GM12878 (cell line): ENCODE data around the gene SHC3. TPM values are rescaled to one million over a fixed set of nuclear protein-coding genes. Genes with fewer than 3 reads are reported as not detected.

Source experiments
- ATAC-seq: fragments of 200-7000 bp; cut with Tn5 transposase; 3 replicates; pipeline ENCODE4 v1.9.1; 2020; ENCODE audit warnings: mild to moderate bottlenecking, moderate library complexity
- BruUV-seq: library from RNA; stranded (reverse); fragments of 400-500 nt; replicated peaks from 2 replicates; lab custom pipeline; 2021; lab: Mats Ljungman, UMichigan
- CTCF ChIA-PET: fragments of 300-600 bp; sonication (Branson Sonifier 250); formaldehyde crosslinking; extraction: SDS; loops from one replicate; lab custom pipeline; 2021; ENCODE audit warnings: inconsistent platforms; lab: Yijun Ruan, JAX
- POLR2A ChIA-PET: fragments of 350-600 bp; formaldehyde crosslinking; extraction: SDS; loops from one replicate; lab custom pipeline; 2021; ENCODE audit warnings: inconsistent platforms; lab: Charles Lee
- RAD21 ChIA-PET: fragments of 300-600 bp; sonication (Branson Sonifier 250); formaldehyde crosslinking; loops from one replicate; lab custom pipeline; 2023; ENCODE audit warnings: antibody characterized with exemption; ENCODE audit not compliant: unreplicated experiment; lab: Charles Lee
- SMC1A ChIA-PET: fragments of 300-600 bp; sonication (Branson Sonifier 250); formaldehyde crosslinking; loops from one replicate; lab custom pipeline; 2023; ENCODE audit not compliant: unreplicated experiment, uncharacterized antibody; lab: Charles Lee
- DNase-seq: peaks from one replicate; pipeline ENCODE4 v3.0.0-alpha.2; 2011; ENCODE audit warnings: low read depth, low spot score
- FAIRE-seq: peaks from 3 replicates; lab custom pipeline; 2011; peaks lifted over from hg19 to GRCh38; lab: Jason Lieb, UNC
- H2AFZ ChIP-seq: 2 replicates; pipeline ENCODE4 v1.6.0; 2011; ENCODE audit warnings: low read depth, low read length, control low read depth; ENCODE audit not compliant: control insufficient read depth
- H3K27ac ChIP-seq: 2 replicates; pipeline ENCODE4 v1.5.1; 2011; ENCODE audit warnings: control low read depth; ENCODE audit not compliant: control insufficient read depth, insufficient read depth
- H3K27me3 ChIP-seq, 2 experiments: replicated peaks in 1 of 2; 2 replicates each; pipeline versions ENCODE4 v1.6.0 to v1.6.1; 2011; ENCODE audit warnings: low read length in 1 of 2; ENCODE audit not compliant: control insufficient read depth in 2 of 2, insufficient read depth in 2 of 2
- H3K36me3 ChIP-seq, 2 experiments: 2 replicates each; pipeline ENCODE4 v1.5.1; 2011; ENCODE audit warnings: low read length in 1 of 2; ENCODE audit not compliant: control insufficient read depth in 2 of 2, insufficient read depth in 2 of 2
- H3K4me1 ChIP-seq: 2 replicates; pipeline ENCODE4 v1.6.1; 2011; ENCODE audit warnings: mild to moderate bottlenecking, low read length, moderate library complexity, mixed read lengths; ENCODE audit not compliant: control insufficient read depth, insufficient read depth
- H3K4me2 ChIP-seq: 2 replicates; pipeline ENCODE4 v1.6.0; 2011; ENCODE audit warnings: control low read depth; ENCODE audit not compliant: control insufficient read depth, insufficient read depth
- H3K4me3 ChIP-seq: fragments of 200-600 bp; sonication (generic); 2 replicates; pipeline ENCODE4 v1.5.1; 2016
- H3K79me2 ChIP-seq: 2 replicates; pipeline ENCODE4 v1.6.0; 2011; ENCODE audit warnings: low read length; ENCODE audit not compliant: control insufficient read depth, insufficient read depth
- H3K9ac ChIP-seq: 2 replicates; pipeline ENCODE4 v1.8.0; 2011; ENCODE audit warnings: low read length, control low read depth, mixed read lengths; ENCODE audit not compliant: control insufficient read depth, insufficient read depth
- H3K9me3 ChIP-seq: replicated peaks from 3 replicates; pipeline ENCODE4 v1.5.1; 2011; ENCODE audit warnings: mild to moderate bottlenecking, low read length; ENCODE audit not compliant: control insufficient read depth, insufficient read depth
- H4K20me1 ChIP-seq: 2 replicates; pipeline ENCODE4 v1.6.0; 2011; ENCODE audit not compliant: control insufficient read depth, insufficient read depth
- BRCA1 ChIP-seq: IDR thresholded peaks from 2 replicates; pipeline ENCODE4 v1.6.1; 2011; ENCODE audit warnings: low read depth, low read length, improper control_type of control experiment
- CHD4 ChIP-seq: fragments of 200-600 bp; sonication (generic); IDR thresholded peaks from 2 replicates; pipeline ENCODE4 v1.6.1; 2016; ENCODE audit warnings: mild to moderate bottlenecking
- DPF2 ChIP-seq: fragments of 450-650 bp; IDR thresholded peaks from 2 replicates; pipeline ENCODE4 v1.6.1; 2017; ENCODE audit warnings: mild to moderate bottlenecking
- HDAC2 ChIP-seq: fragments of 200-600 bp; sonication (generic); IDR thresholded peaks from 2 replicates; pipeline ENCODE4 v1.6.1; 2017
- HDGF ChIP-seq: fragments of 450-650 bp; IDR thresholded peaks from 2 replicates; pipeline ENCODE4 v1.6.1; 2016; ENCODE audit warnings: antibody characterized with exemption
- IKZF1 ChIP-seq: fragments of 450-650 bp; conservative IDR thresholded peaks from 2 replicates; pipeline ENCODE4 v1.6.1; 2017; ENCODE audit warnings: antibody characterized with exemption, mild to moderate bottlenecking
- MTA2 ChIP-seq: fragments of 450-650 bp; IDR thresholded peaks from 2 replicates; pipeline ENCODE4 v1.6.1; 2016; ENCODE audit warnings: low read depth, mild to moderate bottlenecking, moderate library complexity
- POLR2AphosphoS5 ChIP-seq: IDR thresholded peaks from 2 replicates; pipeline ENCODE4 v1.6.1; 2011; ENCODE audit warnings: mild to moderate bottlenecking, low read length, inconsistent platforms
- SUZ12 ChIP-seq: fragments of 200-600 bp; sonication (generic); IDR thresholded peaks from one replicate; pipeline ENCODE4 v1.6.1; 2018; ENCODE audit warnings: antibody characterized with exemption, mild to moderate bottlenecking; ENCODE audit not compliant: unreplicated experiment
- ZNF24 ChIP-seq: fragments of 450-650 bp; IDR thresholded peaks from 2 replicates; pipeline ENCODE4 v1.6.1; 2017; ENCODE audit warnings: antibody characterized with exemption, mild to moderate bottlenecking
- ZNF274 ChIP-seq: IDR thresholded peaks from one replicate; pipeline ENCODE4 v1.8.0; 2011; ENCODE audit not compliant: insufficient read length, insufficient read depth
- WGBS: methylation state at CpG from one replicate; pipeline ENCODE4 v1.1.6; 2016; ENCODE audit warnings: low lambda C conversion rate; ENCODE audit not compliant: insufficient replicate concordance, insufficient coverage; ENCODE audit errors: missing lambda C conversion rate; 5-methylcytosine and 5-hydroxymethylcytosine counted together
- in situ Hi-C: fragments of 300-500 bp; cut with MboI; formaldehyde crosslinking; loops from 9 replicates; pipeline ENCODE4 v1.14.3; 2018; ENCODE audit warnings: mixed read lengths
- intact Hi-C: fragments of 100-400 bp; cut with micrococcal nuclease; formaldehyde crosslinking; loops from one replicate; pipeline ENCODE4 v1.14.2; 2022; ENCODE audit not compliant: unreplicated experiment
- polyA plus RNA-seq, 11 experiments: library from polyadenylated mRNA; depleted of rRNA in 4 of 11; unstranded in 6 of 11; stranded (reverse) in 5 of 11; fragments of >200 nt; fragmentation: Nextera tagmentation in 4 of 11; fragmentation: Illumina TruSeq in 1 of 11; extraction: Ambion mirVana in 4 of 11; extraction: Trizol in 1 of 11; gene quantifications; 1 replicate in 1 of 11; 2 replicates in 10 of 11; pipeline versions ENCODE4 v1.2.1 to v1.2.3, GENCODE V29; 2011 to 2016; ENCODE audit warnings: inconsistent platforms in 2 of 11, missing spikeins in 2 of 11, low read depth in 1 of 11
- total RNA-seq, 4 experiments: library from RNA; depleted of rRNA in 3 of 4; stranded (reverse); fragments of >200 nt in 3 of 4; fragmentation: Illumina TruSeq in 1 of 4; extraction: Trizol in 1 of 4; gene quantifications; 2 replicates each; pipeline versions ENCODE4 v1.2.1 to v1.2.3, GENCODE V29; 2013 to 2021
- TF ChIP-seq, protein P1 (sequence below): IDR thresholded peaks from 2 replicates; pipeline ENCODE4 v1.6.1; 2012; ENCODE audit warnings: low read depth, low read length, improper control_type of control experiment
- TF ChIP-seq, protein P2 (sequence below): fragments of 450-650 bp; formaldehyde crosslinking; IDR thresholded peaks from 2 replicates; pipeline ENCODE4 v1.4.0; 2022; ENCODE audit warnings: mild to moderate bottlenecking, moderate library complexity
- TF ChIP-seq, protein P3 (sequence below): fragments of 450-650 bp; IDR thresholded peaks from 2 replicates; pipeline ENCODE4 v1.6.1; 2017; ENCODE audit warnings: antibody characterized with exemption, mild to moderate bottlenecking, moderate library complexity

SHC3 gene
- total and polyA plus RNA-seq, 10 of the 15 experiments (the other 5 are each of a cell fraction or from before 2014, with no cell fraction given) = 0.01 to 0.06 TPM; not detected in 8

DNA sequence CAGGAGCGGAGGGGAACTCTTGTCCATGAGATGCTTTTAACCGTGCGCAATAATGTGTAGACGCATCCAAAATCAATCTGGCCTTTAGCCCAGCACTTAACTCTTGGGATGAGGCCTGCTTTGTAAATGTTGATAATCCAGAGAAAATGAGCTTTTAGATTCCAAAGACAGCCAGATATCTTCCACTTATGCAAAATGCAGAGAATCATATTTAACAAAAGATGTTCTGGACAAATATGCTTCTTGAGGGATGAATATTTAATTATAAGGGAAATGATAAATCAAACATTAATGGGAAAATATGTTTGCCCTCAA is 181.7 kb downstream of the SHC3 start (continued):
- TF ChIP-seq, protein P1, sequence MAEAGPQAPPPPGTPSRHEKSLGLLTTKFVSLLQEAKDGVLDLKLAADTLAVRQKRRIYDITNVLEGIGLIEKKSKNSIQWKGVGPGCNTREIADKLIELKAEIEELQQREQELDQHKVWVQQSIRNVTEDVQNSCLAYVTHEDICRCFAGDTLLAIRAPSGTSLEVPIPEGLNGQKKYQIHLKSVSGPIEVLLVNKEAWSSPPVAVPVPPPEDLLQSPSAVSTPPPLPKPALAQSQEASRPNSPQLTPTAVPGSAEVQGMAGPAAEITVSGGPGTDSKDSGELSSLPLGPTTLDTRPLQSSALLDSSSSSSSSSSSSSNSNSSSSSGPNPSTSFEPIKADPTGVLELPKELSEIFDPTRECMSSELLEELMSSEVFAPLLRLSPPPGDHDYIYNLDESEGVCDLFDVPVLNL = no peak
- no peak for TF ChIP-seq POLR2AphosphoS5
- TF ChIP-seq, all 136 proteins: peak for 0

DNA sequence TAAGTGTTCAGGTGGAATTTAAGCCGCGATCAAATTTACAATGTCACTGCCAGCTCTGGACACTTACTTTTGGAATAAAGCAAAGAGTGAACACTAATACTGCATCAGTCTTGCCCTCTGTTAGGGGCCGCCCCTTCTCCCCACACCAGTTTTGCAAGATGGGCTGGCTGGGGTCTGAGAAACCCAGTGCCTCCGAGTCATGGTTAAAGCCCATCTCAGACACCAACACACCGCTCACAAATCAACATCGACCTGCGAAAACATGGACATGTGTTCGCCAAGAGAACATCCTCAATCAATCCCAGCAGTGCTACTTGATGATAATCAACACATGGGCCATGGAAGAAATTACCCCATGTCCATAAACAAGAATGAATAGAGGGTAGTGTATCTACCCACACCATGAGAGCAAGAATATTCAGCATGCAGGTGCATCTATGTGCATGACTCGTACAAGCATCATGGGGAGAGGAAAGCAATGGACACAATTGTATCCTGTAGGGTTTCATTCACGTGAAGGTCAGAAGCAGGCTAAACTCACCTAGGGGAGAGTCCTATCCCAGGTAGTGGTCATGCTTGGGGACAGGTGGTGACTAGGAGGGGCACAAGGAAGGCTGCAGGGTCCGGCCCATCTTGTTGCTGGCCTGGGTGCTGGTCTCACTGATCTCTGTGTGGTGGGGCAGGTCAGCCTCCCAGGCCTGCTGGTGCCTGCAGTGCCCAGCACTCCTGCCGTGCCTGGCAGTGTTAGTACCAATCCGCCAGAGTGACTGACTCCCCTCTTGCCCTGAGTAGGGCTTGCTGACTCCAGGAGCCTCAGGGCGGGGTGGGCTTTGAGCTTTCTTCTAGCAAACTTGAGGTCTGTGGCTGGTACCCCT is 182.3 kb downstream of the SHC3 start:
- H3K27ac ChIP-seq = no peak overlapping the region
- H2AFZ ChIP-seq = no peak overlapping the region
- ChIA-PET SMC1A (no interaction called here), CTCF (no interaction called here), POLR2A (no interaction called here), RAD21 (no interaction called here)
- ATAC-seq (no peak), FAIRE-seq (no peak), DNase-seq (no peak)
- no peak overlapping the region for H3K9ac ChIP-seq
- H3K4me1 ChIP-seq = no peaks in the 10 kb centered on the region
- peaks cover 0 to 3% of the 10 kb centered on the region in 2 experiments; a peak in 2 of 4 replicates for H3K27me3 ChIP-seq
- 41% methylated on average over 14 of the region's 14 CpGs for WGBS
- no peaks in the 10 kb centered on the region for H3K36me3 ChIP-seq
- no peak overlapping the region for H3K4me2 ChIP-seq
- no peaks in the 10 kb centered on the region for H3K79me2 ChIP-seq
- no peak overlapping the region for H3K4me3 ChIP-seq
- intact Hi-C loops (loop anchor here (10.0 kb wide), 1 partner anchor 1041 kb away; a partner anchor contains a TSS), in situ Hi-C loops (no loop called here)
- H3K9me3 ChIP-seq = no peaks in the 10 kb centered on the region
- no peaks in the 10 kb centered on the region for H4K20me1 ChIP-seq
- no TSS peak for BruUV-seq
- TF ChIP-seq CHD4 = no peak
- no peak for TF ChIP-seq IKZF1
- no peak for TF ChIP-seq HDAC2
- TF ChIP-seq DPF2 = no peak
- no peak for TF ChIP-seq MTA2
- TF ChIP-seq, protein P1 = no peak
- no peak for TF ChIP-seq ZNF24
- TF ChIP-seq HDGF = no peak
- TF ChIP-seq, protein P2, sequence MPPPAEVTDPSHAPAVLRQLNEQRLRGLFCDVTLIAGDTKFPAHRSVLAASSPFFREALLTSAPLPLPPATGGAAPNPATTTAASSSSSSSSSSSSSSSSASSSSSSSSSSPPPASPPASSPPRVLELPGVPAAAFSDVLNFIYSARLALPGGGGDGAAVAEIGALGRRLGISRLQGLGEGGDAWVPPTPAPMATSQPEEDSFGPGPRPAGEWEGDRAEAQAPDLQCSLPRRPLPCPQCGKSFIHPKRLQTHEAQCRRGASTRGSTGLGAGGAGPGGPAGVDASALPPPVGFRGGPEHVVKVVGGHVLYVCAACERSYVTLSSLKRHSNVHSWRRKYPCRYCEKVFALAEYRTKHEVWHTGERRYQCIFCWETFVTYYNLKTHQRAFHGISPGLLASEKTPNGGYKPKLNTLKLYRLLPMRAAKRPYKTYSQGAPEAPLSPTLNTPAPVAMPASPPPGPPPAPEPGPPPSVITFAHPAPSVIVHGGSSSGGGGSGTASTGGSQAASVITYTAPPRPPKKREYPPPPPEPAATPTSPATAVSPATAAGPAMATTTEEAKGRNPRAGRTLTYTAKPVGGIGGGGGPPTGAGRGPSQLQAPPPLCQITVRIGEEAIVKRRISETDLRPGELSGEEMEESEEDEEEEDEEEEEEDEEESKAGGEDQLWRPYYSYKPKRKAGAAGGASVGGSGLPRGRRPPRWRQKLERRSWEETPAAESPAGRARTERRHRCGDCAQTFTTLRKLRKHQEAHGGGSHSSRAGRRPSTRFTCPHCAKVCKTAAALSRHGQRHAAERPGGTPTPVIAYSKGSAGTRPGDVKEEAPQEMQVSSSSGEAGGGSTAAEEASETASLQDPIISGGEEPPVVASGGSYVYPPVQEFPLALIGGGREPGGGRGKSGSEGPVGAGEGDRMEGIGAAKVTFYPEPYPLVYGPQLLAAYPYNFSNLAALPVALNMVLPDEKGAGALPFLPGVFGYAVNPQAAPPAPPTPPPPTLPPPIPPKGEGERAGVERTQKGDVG = no peak
- no peak for TF ChIP-seq ZNF274
- TF ChIP-seq, protein P3, sequence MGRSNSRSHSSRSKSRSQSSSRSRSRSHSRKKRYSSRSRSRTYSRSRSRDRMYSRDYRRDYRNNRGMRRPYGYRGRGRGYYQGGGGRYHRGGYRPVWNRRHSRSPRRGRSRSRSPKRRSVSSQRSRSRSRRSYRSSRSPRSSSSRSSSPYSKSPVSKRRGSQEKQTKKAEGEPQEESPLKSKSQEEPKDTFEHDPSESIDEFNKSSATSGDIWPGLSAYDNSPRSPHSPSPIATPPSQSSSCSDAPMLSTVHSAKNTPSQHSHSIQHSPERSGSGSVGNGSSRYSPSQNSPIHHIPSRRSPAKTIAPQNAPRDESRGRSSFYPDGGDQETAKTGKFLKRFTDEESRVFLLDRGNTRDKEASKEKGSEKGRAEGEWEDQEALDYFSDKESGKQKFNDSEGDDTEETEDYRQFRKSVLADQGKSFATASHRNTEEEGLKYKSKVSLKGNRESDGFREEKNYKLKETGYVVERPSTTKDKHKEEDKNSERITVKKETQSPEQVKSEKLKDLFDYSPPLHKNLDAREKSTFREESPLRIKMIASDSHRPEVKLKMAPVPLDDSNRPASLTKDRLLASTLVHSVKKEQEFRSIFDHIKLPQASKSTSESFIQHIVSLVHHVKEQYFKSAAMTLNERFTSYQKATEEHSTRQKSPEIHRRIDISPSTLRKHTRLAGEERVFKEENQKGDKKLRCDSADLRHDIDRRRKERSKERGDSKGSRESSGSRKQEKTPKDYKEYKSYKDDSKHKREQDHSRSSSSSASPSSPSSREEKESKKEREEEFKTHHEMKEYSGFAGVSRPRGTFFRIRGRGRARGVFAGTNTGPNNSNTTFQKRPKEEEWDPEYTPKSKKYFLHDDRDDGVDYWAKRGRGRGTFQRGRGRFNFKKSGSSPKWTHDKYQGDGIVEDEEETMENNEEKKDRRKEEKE = no peak
- TF ChIP-seq SUZ12 = no peak
- TF ChIP-seq BRCA1 = no peak
